ENCODE data around the gene HERC4. TPM values are rescaled to one million over a fixed set of nuclear protein-coding genes. Genes with fewer than 3 reads are reported as not detected.

The HERC4 gene
- total and polyA plus RNA-seq, 7 donors = 8.8 to 29.4 (median 18.0) TPM

GRCh38 chr10:68010426-68010940 lies 64.6 kb downstream of the HERC4 start:
- H3K36me3 ChIP-seq (ENCODE audit: insufficient read depth in 1 of 2, low read depth in 1 of 2) = peaks cover 3 to 59% of the 10 kb centered on the region in 2 donors
- no peak overlapping the region for H3K27ac ChIP-seq
- H3K27me3 ChIP-seq (ENCODE audit: insufficient read depth in 3 of 3, low read length in 2 of 3) = no peaks in the 10 kb centered on the region
- intact Hi-C loops (cut with DNase I) = no loop called here
- ATAC-seq = no peak
- DNase-seq = no peak
- no peak overlapping the region for H3K4me3 ChIP-seq
- H3K9me3 ChIP-seq = no peaks in the 10 kb centered on the region
- no peaks in the 10 kb centered on the region for H3K4me1 ChIP-seq
- no peak for TF ChIP-seq CTCF (IDR thresholded peaks at IDR 0.05)
- 94 to 96% (median 95%) methylated on average over 11 of the region's 11 CpGs for whole genome bisulfite sequencing, 3 donors

- Histone ChIP-seq H3K4me1 (no peaks in the 10 kb centered on the region), H3K4me3 (no peak overlapping the region), H3K9me3 (no peaks in the 10 kb centered on the region), H3K36me3 (ENCODE audit: insufficient read depth in 1 of 2, low read depth in 1 of 2) (peaks cover 3 to 54% of the 10 kb centered on the region in 2 donors), H3K27ac (no peak overlapping the region), H3K27me3 (ENCODE audit: insufficient read depth in 3 of 3, low read length in 2 of 3) (no peaks in the 10 kb centered on the region)
- intact Hi-C loops (cut with DNase I) = no loop called here
- 94 to 96% (median 96%) methylated on average over 3 of the region's 3 CpGs for WGBS, 3 donors
- no peak for ATAC-seq
- no peak for DNase-seq
- no peak for TF ChIP-seq CTCF (IDR thresholded peaks at IDR 0.05)
These were observed 67.7 kb downstream of the HERC4 start for GRCh38 chr10:68007356-68007755.

GRCh38 chr10:68001539-68001938 lies 73.5 kb downstream of the HERC4 start:
- intact Hi-C loops (cut with DNase I) = no loop called here
- 97 to 100% (median 100%) methylated on average over 1 of the region's 1 CpG for WGBS, 3 donors
- no peaks in the 10 kb centered on the region for H3K4me1 ChIP-seq
- DNase-seq (no peak), ATAC-seq (no peak)
- TF ChIP-seq CTCF (IDR thresholded peaks at IDR 0.05) = no peak
- no peak overlapping the region for H3K4me3 ChIP-seq
- H3K36me3 ChIP-seq (ENCODE audit: insufficient read depth in 1 of 2, low read depth in 1 of 2) = peaks cover 0 to 54% of the 10 kb centered on the region in 2 donors
- no peaks in the 10 kb centered on the region for H3K27me3 ChIP-seq (ENCODE audit: insufficient read depth in 3 of 3, low read length in 2 of 3)
- H3K9me3 ChIP-seq = no peaks in the 10 kb centered on the region
- no peak overlapping the region for H3K27ac ChIP-seq

- 97 to 98% (median 98%) methylated on average over 4 of the region's 4 CpGs for WGBS, 3 donors
- H3K4me3 ChIP-seq = no peak overlapping the region
- TF ChIP-seq CTCF (IDR thresholded peaks at IDR 0.05) = no peak
- no peak for ATAC-seq
- H3K36me3 ChIP-seq (ENCODE audit: insufficient read depth in 1 of 2, low read depth in 1 of 2) = peaks cover 0 to 59% of the 10 kb centered on the region in 2 donors
- H3K27ac ChIP-seq = no peak overlapping the region
- H3K9me3 ChIP-seq = no peaks in the 10 kb centered on the region
- H3K27me3 ChIP-seq (ENCODE audit: insufficient read depth in 3 of 3, low read length in 2 of 3) = no peaks in the 10 kb centered on the region
- intact Hi-C loops (cut with DNase I) = no loop called here
- H3K4me1 ChIP-seq = no peaks in the 10 kb centered on the region
- no peak for DNase-seq
These were observed 74.1 kb downstream of the HERC4 start for GRCh38 chr10:68001000-68001399.

GRCh38 chr10:67990093-67990492 lies 85.0 kb downstream of the HERC4 start:
- Histone ChIP-seq H3K9me3 (no peaks in the 10 kb centered on the region), H3K36me3 (ENCODE audit: insufficient read depth in 1 of 2, low read depth in 1 of 2) (peaks cover 3 to 79% of the 10 kb centered on the region in 2 donors)
- intact Hi-C loops (cut with DNase I) = no loop called here

More at GRCh38 chr10:67990093-67990492, 85.0 kb downstream of the HERC4 start:
- H3K4me1 ChIP-seq = no peaks in the 10 kb centered on the region
- H3K4me3 ChIP-seq = no peak overlapping the region
- TF ChIP-seq CTCF (IDR thresholded peaks at IDR 0.05) = no peak
- DNase-seq (no peak), ATAC-seq (no peak)
- H3K27me3 ChIP-seq (ENCODE audit: insufficient read depth in 3 of 3, low read length in 2 of 3) = no peaks in the 10 kb centered on the region
- no peak overlapping the region for H3K27ac ChIP-seq

Measured in psoas muscle (tissue), 8 donors.